Measurements from ENCODE around the gene SH3RF3.

SH3RF3 gene

DNA sequence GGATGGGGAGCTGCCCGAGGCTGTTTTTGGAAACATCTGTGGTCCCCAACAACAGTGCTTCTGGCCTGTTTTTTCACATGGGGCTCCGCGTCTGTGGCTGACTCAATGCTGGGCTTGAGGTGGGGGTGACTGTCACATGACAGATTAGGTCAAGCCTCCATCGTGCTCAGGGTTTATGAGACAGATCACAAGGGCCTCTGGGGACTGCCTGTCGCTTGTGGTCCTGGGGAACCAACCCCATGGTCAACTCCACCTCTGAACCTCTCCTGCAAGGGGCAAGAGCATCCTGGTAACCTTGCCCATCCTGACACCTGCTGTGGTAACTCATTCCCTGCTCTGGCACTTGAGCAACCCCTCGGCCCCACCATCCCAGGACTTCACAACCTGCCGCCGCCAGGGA lies 47.6 kb upstream of the SH3RF3 start:
- 83% methylated on average over 8 of the region's 8 CpGs for WGBS
- peaks cover 32 to 62% of the 10 kb centered on the region in 2 experiments for H3K27me3 ChIP-seq (ENCODE audit: control insufficient read depth in 1 of 2, insufficient read depth in 1 of 2, low read length in 2 of 2)
- no peak overlapping the region for H3K23ac ChIP-seq (ENCODE audit: low read length in 2 of 2)
- no peak overlapping the region for H3K4ac ChIP-seq (ENCODE audit: low read depth in 1 of 2, low read length in 2 of 2)
- no peak overlapping the region for H4K8ac ChIP-seq (ENCODE audit: low read length)
- no peak overlapping the region for H3K9ac ChIP-seq (ENCODE audit: low read length)
- no peak overlapping the region for H3K14ac ChIP-seq (ENCODE audit: low read length in 2 of 2)
- no peaks in the 10 kb centered on the region for H3K4me1 ChIP-seq (ENCODE audit: control insufficient read depth, insufficient read depth, low read depth, low read length)
- H2AFZ ChIP-seq (ENCODE audit: low read depth, low read length) = no peak overlapping the region
- no peak overlapping the region for H2BK12ac ChIP-seq (ENCODE audit: low read length in 2 of 2)
- H3K36me3 ChIP-seq (ENCODE audit: control insufficient read depth in 1 of 2, insufficient read depth in 2 of 2, low read depth in 1 of 2, low read length in 2 of 2) = no peaks in the 10 kb centered on the region
- H3K18ac ChIP-seq (ENCODE audit: low read depth in 1 of 2, low read length in 2 of 2) = no peak overlapping the region
- no peak overlapping the region for H4K91ac ChIP-seq (ENCODE audit: low read length)
- no peak for DNase-seq
- H3K27ac ChIP-seq (ENCODE audit: low read length, poor library complexity, severe bottlenecking) = no peak overlapping the region
- H2BK120ac ChIP-seq (ENCODE audit: low read depth, low read length) = no peak overlapping the region
- H2BK15ac ChIP-seq (ENCODE audit: low read depth, poor library complexity, severe bottlenecking) = no peak overlapping the region
- H2AK5ac ChIP-seq (ENCODE audit: low read length, severe bottlenecking) = no peak overlapping the region
- no peaks in the 10 kb centered on the region for H3K79me1 ChIP-seq (replicated peaks; ENCODE audit: low read length, poor library complexity, severe bottlenecking)
- H2BK5ac ChIP-seq (ENCODE audit: low read depth, low read length, poor library complexity, severe bottlenecking) = no peak overlapping the region
- H3K4me3 ChIP-seq (ENCODE audit: insufficient read depth in 1 of 2, low read depth in 1 of 2, low read length in 2 of 2) = no peak overlapping the region
- no peak overlapping the region for H3K4me2 ChIP-seq (ENCODE audit: low read length, poor library complexity, severe bottlenecking)
- H3K9me3 ChIP-seq (ENCODE audit: control insufficient read depth, low read length) = no peaks in the 10 kb centered on the region

- Histone ChIP-seq H3K4me3 (ENCODE audit: insufficient read depth in 1 of 2, low read depth in 1 of 2, low read length in 2 of 2) (no peak overlapping the region), H3K9ac (ENCODE audit: low read length) (no peak overlapping the region), H4K8ac (ENCODE audit: low read length) (no peak overlapping the region), H3K36me3 (ENCODE audit: control insufficient read depth in 1 of 2, insufficient read depth in 2 of 2, low read depth in 1 of 2, low read length in 2 of 2) (no peaks in the 10 kb centered on the region), H3K4ac (ENCODE audit: low read depth in 1 of 2, low read length in 2 of 2) (no peak overlapping the region), H2BK12ac (ENCODE audit: low read length in 2 of 2) (no peak overlapping the region), H3K79me1 (replicated peaks; ENCODE audit: low read length, poor library complexity, severe bottlenecking) (no peaks in the 10 kb centered on the region), H3K9me3 (ENCODE audit: control insufficient read depth, low read length) (peaks cover 4% of the 10 kb centered on the region), H3K27me3 (ENCODE audit: control insufficient read depth in 1 of 2, insufficient read depth in 1 of 2, low read length in 2 of 2) (peaks cover 32 to 63% of the 10 kb centered on the region in 2 experiments), H3K4me1 (ENCODE audit: control insufficient read depth, insufficient read depth, low read depth, low read length) (no peaks in the 10 kb centered on the region), H3K18ac (ENCODE audit: low read depth in 1 of 2, low read length in 2 of 2) (no peak overlapping the region), H3K4me2 (ENCODE audit: low read length, poor library complexity, severe bottlenecking) (no peak overlapping the region), H2BK5ac (ENCODE audit: low read depth, low read length, poor library complexity, severe bottlenecking) (no peak overlapping the region), H3K27ac (ENCODE audit: low read length, poor library complexity, severe bottlenecking) (no peak overlapping the region), H2BK15ac (ENCODE audit: low read depth, poor library complexity, severe bottlenecking) (no peak overlapping the region), H3K14ac (ENCODE audit: low read length in 2 of 2) (no peak overlapping the region), H2BK120ac (ENCODE audit: low read depth, low read length) (no peak overlapping the region), H2AFZ (ENCODE audit: low read depth, low read length) (no peak overlapping the region), H3K23ac (ENCODE audit: low read length in 2 of 2) (no peak overlapping the region), H2AK5ac (ENCODE audit: low read length, severe bottlenecking) (no peak overlapping the region), H4K91ac (ENCODE audit: low read length) (no peak overlapping the region)
- no peak for DNase-seq
- 74% methylated on average over 4 of the region's 4 CpGs for WGBS
These were observed 45.2 kb upstream of the SH3RF3 start for GRCh38 chr2:109083771-109084170.

DNA sequence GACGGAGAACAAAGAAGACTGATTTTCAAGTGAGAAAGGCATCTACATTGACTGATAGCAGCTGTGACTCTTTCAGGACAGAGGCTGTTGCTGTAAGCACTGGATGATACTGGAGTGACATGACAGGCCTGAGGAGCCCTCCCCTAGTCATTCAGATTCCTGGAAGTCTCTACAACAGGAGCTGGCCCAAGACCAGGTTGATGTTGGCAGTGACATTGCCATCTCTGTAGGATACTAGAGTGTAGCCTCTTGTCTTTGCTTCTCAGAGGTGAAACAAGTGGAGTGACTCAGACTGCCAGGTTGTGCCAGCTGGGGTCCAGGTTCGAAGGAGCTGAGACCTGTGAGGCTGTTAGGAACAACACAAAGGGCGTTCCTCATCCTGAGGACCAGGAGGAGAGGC lies 44.7 kb upstream of the SH3RF3 start:
- H3K36me3 ChIP-seq (ENCODE audit: control insufficient read depth in 1 of 2, insufficient read depth in 2 of 2, low read depth in 1 of 2, low read length in 2 of 2) = no peaks in the 10 kb centered on the region
- no peak overlapping the region for H2AK5ac ChIP-seq (ENCODE audit: low read length, severe bottlenecking)
- no peak overlapping the region for H2AFZ ChIP-seq (ENCODE audit: low read depth, low read length)
- peaks cover 32 to 57% of the 10 kb centered on the region in 2 experiments for H3K27me3 ChIP-seq (ENCODE audit: control insufficient read depth in 1 of 2, insufficient read depth in 1 of 2, low read length in 2 of 2)
- no peak overlapping the region for H3K27ac ChIP-seq (ENCODE audit: low read length, poor library complexity, severe bottlenecking)
- H4K8ac ChIP-seq (ENCODE audit: low read length) = no peak overlapping the region
- H3K4me3 ChIP-seq (ENCODE audit: insufficient read depth in 1 of 2, low read depth in 1 of 2, low read length in 2 of 2) = no peak overlapping the region
- H3K4me2 ChIP-seq (ENCODE audit: low read length, poor library complexity, severe bottlenecking) = no peak overlapping the region
- H4K91ac ChIP-seq (ENCODE audit: low read length) = no peak overlapping the region
- H3K14ac ChIP-seq (ENCODE audit: low read length in 2 of 2) = no peak overlapping the region
- no peak overlapping the region for H2BK5ac ChIP-seq (ENCODE audit: low read depth, low read length, poor library complexity, severe bottlenecking)
- no peak overlapping the region for H2BK120ac ChIP-seq (ENCODE audit: low read depth, low read length)
- peaks cover 4% of the 10 kb centered on the region for H3K9me3 ChIP-seq (ENCODE audit: control insufficient read depth, low read length)
- H3K23ac ChIP-seq (ENCODE audit: low read length in 2 of 2) = no peak overlapping the region
- H3K9ac ChIP-seq (ENCODE audit: low read length) = no peak overlapping the region
- DNase-seq = no peak
- H3K79me1 ChIP-seq (replicated peaks; ENCODE audit: low read length, poor library complexity, severe bottlenecking) = no peaks in the 10 kb centered on the region
- H2BK15ac ChIP-seq (ENCODE audit: low read depth, poor library complexity, severe bottlenecking) = no peak overlapping the region
- WGBS = 78% methylated on average over 3 of the region's 3 CpGs
- H3K4ac ChIP-seq (ENCODE audit: low read depth in 1 of 2, low read length in 2 of 2) = no peak overlapping the region
- no peaks in the 10 kb centered on the region for H3K4me1 ChIP-seq (ENCODE audit: control insufficient read depth, insufficient read depth, low read depth, low read length)
- H3K18ac ChIP-seq (ENCODE audit: low read depth in 1 of 2, low read length in 2 of 2) = no peak overlapping the region
- no peak overlapping the region for H2BK12ac ChIP-seq (ENCODE audit: low read length in 2 of 2)

- peaks cover 24 to 39% of the 10 kb centered on the region in 2 experiments for H3K27me3 ChIP-seq (ENCODE audit: control insufficient read depth in 1 of 2, insufficient read depth in 1 of 2, low read length in 2 of 2)
- H3K23ac ChIP-seq (ENCODE audit: low read length in 2 of 2) = no peak overlapping the region
- H4K8ac ChIP-seq (ENCODE audit: low read length) = no peak overlapping the region
- DNase-seq = no peak
- no peaks in the 10 kb centered on the region for H3K79me1 ChIP-seq (replicated peaks; ENCODE audit: low read length, poor library complexity, severe bottlenecking)
- H3K4me3 ChIP-seq (ENCODE audit: insufficient read depth in 1 of 2, low read depth in 1 of 2, low read length in 2 of 2) = no peak overlapping the region
- H3K4me2 ChIP-seq (ENCODE audit: low read length, poor library complexity, severe bottlenecking) = no peak overlapping the region
- no peak overlapping the region for H3K4ac ChIP-seq (ENCODE audit: low read depth in 1 of 2, low read length in 2 of 2)
- H2BK12ac ChIP-seq (ENCODE audit: low read length in 2 of 2) = no peak overlapping the region
- H3K4me1 ChIP-seq (ENCODE audit: control insufficient read depth, insufficient read depth, low read depth, low read length) = no peaks in the 10 kb centered on the region
- H2BK15ac ChIP-seq (ENCODE audit: low read depth, poor library complexity, severe bottlenecking) = no peak overlapping the region
- H4K91ac ChIP-seq (ENCODE audit: low read length) = no peak overlapping the region
- H2BK120ac ChIP-seq (ENCODE audit: low read depth, low read length) = no peak overlapping the region
- no peak overlapping the region for H3K14ac ChIP-seq (ENCODE audit: low read length in 2 of 2)
- no peak overlapping the region for H2AK5ac ChIP-seq (ENCODE audit: low read length, severe bottlenecking)
- no peak overlapping the region for H3K18ac ChIP-seq (ENCODE audit: low read depth in 1 of 2, low read length in 2 of 2)
- no peak overlapping the region for H2AFZ ChIP-seq (ENCODE audit: low read depth, low read length)
- 89% methylated on average over 10 of the region's 11 CpGs for WGBS
- H3K36me3 ChIP-seq (ENCODE audit: control insufficient read depth in 1 of 2, insufficient read depth in 2 of 2, low read depth in 1 of 2, low read length in 2 of 2) = no peaks in the 10 kb centered on the region
- H3K9me3 ChIP-seq (ENCODE audit: control insufficient read depth, low read length) = peaks cover 4% of the 10 kb centered on the region
- H3K9ac ChIP-seq (ENCODE audit: low read length) = no peak overlapping the region
- no peak overlapping the region for H3K27ac ChIP-seq (ENCODE audit: low read length, poor library complexity, severe bottlenecking)
- H2BK5ac ChIP-seq (ENCODE audit: low read depth, low read length, poor library complexity, severe bottlenecking) = no peak overlapping the region
These were observed 42.9 kb upstream of the SH3RF3 start for GRCh38 chr2:109085912-109086742.

All from mesenchymal stem cell (in vitro differentiated cells and primary cell).